ENCODE data around the gene AJM1.

GRCh38 chr9:136848393-136849037 lies 6.2 kb downstream of the AJM1 start:
- TF ChIP-seq EZH2 (IDR thresholded peaks at IDR 0.05), result no peak
- no peak for TF ChIP-seq POLR2AphosphoS5 (IDR thresholded peaks at IDR 0.05; ENCODE audit: borderline replicate concordance, low read depth, low read length)
- TF ChIP-seq FOXP2 (optimal IDR thresholded peaks at IDR 0.05; ENCODE audit: control extremely low read depth, extremely low read length, insufficient read depth), result no peak

All from SK-N-MC (cell line).